ENCODE measurements around the gene TNS3.
A peak's percentile ranks its signal among the peaks of the same experiment; 100 is the strongest.

The TNS3 gene

DNA sequence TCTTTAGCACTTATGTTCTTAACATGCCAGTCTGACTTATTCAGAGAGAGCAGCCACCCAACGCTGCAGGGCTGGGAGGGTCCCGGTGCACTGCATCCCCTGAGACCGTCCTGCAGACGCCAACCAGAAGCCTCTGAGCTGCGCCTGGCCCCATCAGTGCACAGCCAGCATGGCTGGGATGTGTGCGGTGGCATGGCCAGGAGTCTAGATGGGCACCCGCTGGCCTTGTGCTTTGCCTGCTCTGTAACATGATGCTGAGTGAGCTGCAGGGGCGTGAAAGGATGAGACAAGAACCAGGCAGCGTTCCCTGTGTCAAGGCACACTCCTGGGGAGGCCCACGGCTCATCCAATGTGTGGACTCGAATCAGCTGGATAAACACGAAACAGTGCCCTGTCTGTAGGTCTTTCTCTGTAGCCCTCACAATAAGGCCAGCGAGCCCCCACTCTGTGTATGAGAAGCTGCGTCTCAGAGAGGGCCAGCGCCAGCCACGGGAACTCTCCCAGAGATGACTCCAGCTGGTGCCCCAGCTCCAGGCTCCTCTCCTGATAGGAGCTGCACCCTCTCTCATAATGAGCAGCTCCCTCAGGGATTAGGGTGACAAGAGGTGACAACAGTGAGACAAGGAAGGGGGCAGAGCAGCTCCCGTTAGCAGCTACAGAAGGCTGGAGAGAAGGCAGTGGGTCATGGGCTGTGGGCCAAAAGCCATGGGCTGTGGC lies 96.8 kb downstream of the TNS3 start:
- TF ChIP-seq, protein P1, sequence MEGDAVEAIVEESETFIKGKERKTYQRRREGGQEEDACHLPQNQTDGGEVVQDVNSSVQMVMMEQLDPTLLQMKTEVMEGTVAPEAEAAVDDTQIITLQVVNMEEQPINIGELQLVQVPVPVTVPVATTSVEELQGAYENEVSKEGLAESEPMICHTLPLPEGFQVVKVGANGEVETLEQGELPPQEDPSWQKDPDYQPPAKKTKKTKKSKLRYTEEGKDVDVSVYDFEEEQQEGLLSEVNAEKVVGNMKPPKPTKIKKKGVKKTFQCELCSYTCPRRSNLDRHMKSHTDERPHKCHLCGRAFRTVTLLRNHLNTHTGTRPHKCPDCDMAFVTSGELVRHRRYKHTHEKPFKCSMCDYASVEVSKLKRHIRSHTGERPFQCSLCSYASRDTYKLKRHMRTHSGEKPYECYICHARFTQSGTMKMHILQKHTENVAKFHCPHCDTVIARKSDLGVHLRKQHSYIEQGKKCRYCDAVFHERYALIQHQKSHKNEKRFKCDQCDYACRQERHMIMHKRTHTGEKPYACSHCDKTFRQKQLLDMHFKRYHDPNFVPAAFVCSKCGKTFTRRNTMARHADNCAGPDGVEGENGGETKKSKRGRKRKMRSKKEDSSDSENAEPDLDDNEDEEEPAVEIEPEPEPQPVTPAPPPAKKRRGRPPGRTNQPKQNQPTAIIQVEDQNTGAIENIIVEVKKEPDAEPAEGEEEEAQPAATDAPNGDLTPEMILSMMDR (IDR thresholded peaks at IDR 0.05; ENCODE audit: low read depth, low read length), result no peak
- TF ChIP-seq, protein P2, sequence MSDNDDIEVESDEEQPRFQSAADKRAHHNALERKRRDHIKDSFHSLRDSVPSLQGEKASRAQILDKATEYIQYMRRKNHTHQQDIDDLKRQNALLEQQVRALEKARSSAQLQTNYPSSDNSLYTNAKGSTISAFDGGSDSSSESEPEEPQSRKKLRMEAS (IDR thresholded peaks at IDR 0.05; ENCODE audit: low read depth, low read length), result no peak
- TF ChIP-seq MYC (IDR thresholded peaks at IDR 0.05; ENCODE audit: low read depth, low read length) (no peak), POLR2A (IDR thresholded peaks at IDR 0.05; ENCODE audit: extremely low read depth, insufficient read length) (no peak)
- H3K4me3 ChIP-seq (ENCODE audit: low read depth, low read length), result no peak overlapping the region
- no peak for DNase-seq (ENCODE audit: low read depth)

DNA sequence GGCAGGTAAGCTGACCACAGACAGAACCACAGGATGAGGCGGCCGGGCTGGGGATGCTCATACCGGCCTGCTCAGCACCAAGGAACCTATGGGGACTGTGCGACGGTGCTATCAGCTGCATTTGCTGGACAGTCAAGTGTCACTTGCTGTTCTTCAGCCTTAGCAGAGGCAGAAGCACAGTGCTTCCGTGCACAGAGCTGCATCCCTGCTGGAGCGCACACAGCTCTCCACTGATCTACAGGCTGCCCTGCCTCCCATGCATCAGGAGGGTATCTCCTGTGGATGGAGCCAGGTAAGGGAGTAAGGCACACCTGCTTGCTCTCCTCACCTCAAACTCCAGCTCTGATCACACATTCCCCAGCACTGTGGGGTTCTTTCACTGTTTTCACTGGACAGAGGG lies 97.5 kb downstream of the TNS3 start:
- TF ChIP-seq, protein P2 (IDR thresholded peaks at IDR 0.05; ENCODE audit: low read depth, low read length), result no peak
- TF ChIP-seq MYC (IDR thresholded peaks at IDR 0.05; ENCODE audit: low read depth, low read length) (no peak), POLR2A (IDR thresholded peaks at IDR 0.05; ENCODE audit: extremely low read depth, insufficient read length) (no peak)
- TF ChIP-seq, protein P1 (IDR thresholded peaks at IDR 0.05; ENCODE audit: low read depth, low read length), result no peak
- no peak overlapping the region for H3K4me3 ChIP-seq (ENCODE audit: low read depth, low read length)
- DNase-seq (ENCODE audit: low read depth), result no peak

DNA sequence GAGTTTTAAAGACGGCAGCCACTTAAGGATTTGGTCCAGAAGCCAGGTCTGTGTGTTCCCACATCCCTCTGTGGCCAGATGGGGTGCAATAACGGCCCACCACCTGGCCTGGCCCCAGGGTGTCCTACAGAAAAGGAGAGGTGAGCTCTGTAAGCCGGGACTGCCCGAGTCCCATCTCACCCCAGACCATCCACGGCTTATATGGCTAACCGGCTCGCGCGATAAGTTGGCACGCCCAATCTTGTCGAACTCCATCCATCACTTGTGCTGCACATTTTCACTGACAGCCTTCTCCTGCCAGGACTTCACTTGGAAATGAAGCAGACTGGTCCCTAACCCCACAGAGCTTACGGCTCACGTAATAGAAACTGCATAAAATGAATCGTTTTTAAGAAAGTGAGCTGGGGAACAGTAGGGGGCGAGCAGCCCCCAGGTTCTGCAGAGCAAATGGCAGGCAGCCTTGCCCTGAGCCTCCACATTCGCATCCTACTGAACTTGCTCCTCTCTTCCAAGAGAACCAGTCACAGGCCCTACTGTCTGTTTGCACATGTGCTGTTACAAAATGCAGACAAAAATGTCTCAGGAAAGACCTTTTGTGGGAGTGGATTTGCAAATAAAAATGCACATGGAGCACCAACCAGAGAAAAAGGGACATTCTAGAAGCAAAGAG lies 98.2 kb downstream of the TNS3 start:
- peak; percentile 58 for DNase-seq (ENCODE audit: low read depth)
- TF ChIP-seq, protein P1 (IDR thresholded peaks at IDR 0.05; ENCODE audit: low read depth, low read length), result peak; percentile 33
- TF ChIP-seq, protein P2 (IDR thresholded peaks at IDR 0.05; ENCODE audit: low read depth, low read length), result no peak
- H3K4me3 ChIP-seq (ENCODE audit: low read depth, low read length), result no peak overlapping the region

DNA sequence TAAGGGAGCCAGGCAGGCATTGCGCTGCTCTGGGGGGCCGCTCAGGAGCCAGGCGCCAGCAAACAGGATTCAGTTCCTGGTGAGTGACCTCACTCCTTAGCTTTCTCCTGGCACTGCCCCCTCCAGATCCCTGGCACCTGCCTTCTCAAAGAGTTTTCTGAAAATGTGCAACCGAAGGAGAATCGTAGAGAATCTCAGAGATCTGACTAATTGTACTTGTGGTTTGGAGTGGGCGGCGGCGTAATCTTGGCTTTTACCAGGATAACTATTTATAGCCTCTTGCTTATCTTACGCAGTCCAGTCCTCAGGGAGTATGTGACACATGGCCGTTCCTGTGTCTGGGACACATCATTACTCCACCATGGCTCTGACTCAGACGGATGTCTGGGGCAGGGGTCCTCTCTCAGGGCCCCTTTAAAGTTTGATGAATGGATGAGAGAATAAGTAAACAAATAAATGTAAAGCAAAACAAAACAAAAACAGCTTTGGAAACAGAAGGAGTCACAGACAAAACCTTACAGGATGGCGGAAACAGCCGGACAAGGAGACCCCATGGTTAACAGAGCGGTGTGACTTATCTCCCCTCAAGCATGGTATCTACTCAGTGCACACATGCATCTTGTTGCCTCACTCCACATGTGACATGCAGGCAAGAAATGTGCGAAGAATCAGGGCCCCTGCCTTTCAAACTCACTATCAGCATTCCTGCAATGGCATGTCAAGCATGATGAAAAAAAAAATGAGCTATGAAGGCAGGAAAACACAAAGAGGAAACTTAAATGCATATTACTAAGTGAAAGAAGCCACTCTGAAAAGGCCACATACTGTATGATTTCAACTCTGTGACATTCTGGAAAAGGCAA lies 99.7 kb downstream of the TNS3 start:
- DNase-seq (ENCODE audit: low read depth), result peak; percentile 93
- no peak overlapping the region for H3K4me3 ChIP-seq (ENCODE audit: low read depth, low read length)
- TF ChIP-seq, protein P1 (IDR thresholded peaks at IDR 0.05; ENCODE audit: low read depth, low read length), result no peak
- TF ChIP-seq MYC (IDR thresholded peaks at IDR 0.05; ENCODE audit: low read depth, low read length) (no peak), POLR2A (IDR thresholded peaks at IDR 0.05; ENCODE audit: extremely low read depth, insufficient read length) (no peak)
- TF ChIP-seq, protein P2 (IDR thresholded peaks at IDR 0.05; ENCODE audit: low read depth, low read length), result no peak

DNA sequence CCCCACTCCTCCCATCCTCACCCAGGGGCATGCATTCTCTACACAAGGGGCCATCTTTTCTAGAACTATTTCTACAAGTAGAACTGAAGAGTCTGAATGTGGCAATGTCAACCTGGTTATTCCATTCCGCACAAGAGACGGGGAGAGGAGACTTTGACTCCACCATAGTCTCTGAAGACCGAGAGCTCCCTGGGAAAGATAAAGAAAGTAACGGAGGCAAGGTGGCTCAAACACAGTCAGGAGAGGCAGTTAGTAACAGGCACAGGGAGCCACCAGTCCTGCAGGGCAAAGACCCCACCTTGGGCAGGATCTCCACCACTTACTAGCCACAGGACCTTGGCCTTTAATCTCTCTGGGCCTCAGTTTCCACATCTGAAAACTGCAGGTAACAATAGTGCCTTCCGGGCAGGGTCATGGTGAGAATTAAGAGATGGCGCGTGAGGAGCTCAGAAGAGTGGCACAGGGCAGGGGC lies 100.3 kb downstream of the TNS3 start:
- no peak for TF ChIP-seq POLR2A (IDR thresholded peaks at IDR 0.05; ENCODE audit: extremely low read depth, insufficient read length)
- TF ChIP-seq, protein P2 (IDR thresholded peaks at IDR 0.05; ENCODE audit: low read depth, low read length), result no peak
- TF ChIP-seq, protein P1 (IDR thresholded peaks at IDR 0.05; ENCODE audit: low read depth, low read length), result no peak
- no peak for TF ChIP-seq MYC (IDR thresholded peaks at IDR 0.05; ENCODE audit: low read depth, low read length)
- no peak overlapping the region for H3K4me3 ChIP-seq (ENCODE audit: low read depth, low read length)

More for the DNA sequence above, 100.3 kb downstream of the TNS3 start:
- DNase-seq (ENCODE audit: low read depth), result no peak
